GM19025 (cell line): ENCODE measurements around the gene HDAC4.

Experiments
- ATAC-seq: cut with Tn5 transposase; IDR thresholded peaks from one replicate; pipeline ENCODE4 v1.9.1; 2021; ENCODE audit warnings: mild to moderate bottlenecking, low read depth, moderate library complexity; ENCODE audit not compliant: unreplicated experiment

Gene HDAC4

GRCh38 chr2:239196474-239197021 lies 204.3 kb downstream of the HDAC4 start:
- no peak for ATAC-seq

- ATAC-seq: no peak
Measured at GRCh38 chr2:239195992-239196391, 204.8 kb downstream of the HDAC4 start.

- no peak for ATAC-seq
Measured at GRCh38 chr2:239195318-239195871, 205.4 kb downstream of the HDAC4 start.

- ATAC-seq: no peak
Measured at GRCh38 chr2:239194731-239195317, 206.0 kb downstream of the HDAC4 start.

- no peak for ATAC-seq
Measured at GRCh38 chr2:239193925-239194677, 206.7 kb downstream of the HDAC4 start.

GRCh38 chr2:239193401-239193811 lies 207.4 kb downstream of the HDAC4 start:
- no peak for ATAC-seq

GRCh38 chr2:239192975-239193374 lies 207.8 kb downstream of the HDAC4 start:
- no peak for ATAC-seq

GRCh38 chr2:239192456-239192855 lies 208.4 kb downstream of the HDAC4 start:
- ATAC-seq: no peak

GRCh38 chr2:239190921-239191885 lies 209.6 kb downstream of the HDAC4 start:
- no peak for ATAC-seq

- ATAC-seq: no peak
Measured at GRCh38 chr2:239190361-239190760, 210.5 kb downstream of the HDAC4 start.

- ATAC-seq: no peak
Measured at GRCh38 chr2:239189711-239190131, 211.1 kb downstream of the HDAC4 start.

- ATAC-seq: no peak
Measured at GRCh38 chr2:239188536-239188935, 212.3 kb downstream of the HDAC4 start.

GRCh38 chr2:239187464-239188253 lies 213.2 kb downstream of the HDAC4 start:
- ATAC-seq: no peak

GRCh38 chr2:239186516-239187357 lies 214.1 kb downstream of the HDAC4 start:
- ATAC-seq: no peak

GRCh38 chr2:239184968-239185903 lies 215.6 kb downstream of the HDAC4 start:
- no peak for ATAC-seq

GRCh38 chr2:239184179-239184578 lies 216.6 kb downstream of the HDAC4 start:
- ATAC-seq: no peak

- no peak for ATAC-seq
Measured at GRCh38 chr2:239182981-239183791, 217.6 kb downstream of the HDAC4 start.
